Cardiac ventricle fibroblast (primary cell): ENCODE data around the gene MAGED1. TPM values are rescaled to one million over a fixed set of nuclear protein-coding genes. Genes with fewer than 3 reads are reported as not detected.

Source experiments
- total RNA-seq: library from RNA; depleted of rRNA; stranded (reverse); fragments of >200 nt; gene quantifications from 2 replicates; pipeline ENCODE4 v1.2.3, GENCODE V29; 2015

MAGED1 gene
- total RNA-seq = 271 and 280 TPM in 2 replicates

GRCh38 chrX:51892921-51893745, at the start of gene MAGED1:
TSS of gene MAGED1 (plus strand) at chrX:51893623. CDS start at chrX:51894305, 682 bp downstream.

Other genes starting within 250 kb of the MAGED1 start
- gene CENPVL2, start 210.8 kb upstream of the MAGED1 start, total RNA-seq = not detected in 2 replicates
- gene CENPVL1, start 183.1 kb upstream of the MAGED1 start, total RNA-seq = not detected in 2 replicates
- gene GSPT2, start 150.2 kb upstream of the MAGED1 start, total RNA-seq = 6.1 and 6.7 TPM in 2 replicates
- 14.3 and 17.2 TPM in 2 replicates for gene MAGED4B, start 175.6 kb downstream of the MAGED1 start, total RNA-seq